HG02798 (cell line): ENCODE measurements around the gene IGSF5.
"Not testable (repeated sequence)": the region's sequence is repeated elsewhere in the genome, so short reads cannot be mapped to it uniquely, and the experiment has no call there.

ENCODE experiments used
- ATAC-seq: cut with Tn5 transposase; IDR thresholded peaks from one replicate; pipeline ENCODE4 v1.9.1; 2021; ENCODE audit warnings: mild to moderate bottlenecking; ENCODE audit not compliant: unreplicated experiment, poor library complexity

The IGSF5 gene

GRCh38 chr21:39744883-39745282 lies at the start of gene IGSF5:
Gene IGSF5, plus strand, starts transcription at chr21:39745183. Its CDS starts 327 bp downstream, at chr21:39745510.
- ATAC-seq: not testable (repeated sequence)

DNA sequence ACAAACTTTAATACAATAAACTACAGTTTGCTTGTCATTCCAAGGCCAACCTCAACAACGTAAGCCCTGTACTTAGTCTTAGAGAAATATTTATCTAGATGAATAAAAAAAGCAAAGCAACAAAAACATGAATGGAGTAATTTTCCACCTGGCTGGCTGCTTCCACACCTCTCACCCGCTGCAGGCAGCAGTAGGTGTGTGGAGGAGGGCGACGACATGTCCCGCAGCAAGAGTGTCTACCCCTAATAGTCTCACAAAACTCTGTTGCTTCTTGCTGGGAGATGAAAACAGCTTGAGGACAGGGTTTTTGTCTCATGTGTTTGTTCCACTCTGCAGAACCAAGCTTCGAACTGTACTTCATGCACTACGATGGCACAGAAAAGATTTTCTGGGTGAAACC lies 48.8 kb upstream of the IGSF5 start:
- no peak for ATAC-seq

GRCh38 chr21:39696618-39697017 lies 48.4 kb upstream of the IGSF5 start:
- ATAC-seq: no peak

GRCh38 chr21:39700318-39700717 lies 44.7 kb upstream of the IGSF5 start:
- ATAC-seq: no peak

DNA sequence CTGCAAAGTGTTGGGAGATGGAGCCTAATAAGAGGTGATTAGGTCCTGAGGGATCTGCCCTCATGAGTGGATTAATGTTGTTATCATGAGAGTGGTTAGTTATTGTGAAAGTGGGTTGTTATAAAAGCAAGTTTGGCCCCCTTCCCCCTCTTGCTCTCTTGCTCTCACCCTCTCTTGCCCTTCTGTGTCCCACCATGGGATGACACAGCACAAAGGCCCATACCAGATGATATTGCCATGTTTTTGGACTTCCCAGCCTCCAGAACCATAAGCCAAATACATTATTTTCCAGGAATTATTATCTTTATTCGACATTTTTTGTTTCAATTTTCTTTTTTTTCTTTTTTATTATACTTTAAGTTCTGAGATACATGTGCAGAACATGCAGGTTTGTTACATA lies 41.4 kb upstream of the IGSF5 start:
- ATAC-seq: no peak

DNA sequence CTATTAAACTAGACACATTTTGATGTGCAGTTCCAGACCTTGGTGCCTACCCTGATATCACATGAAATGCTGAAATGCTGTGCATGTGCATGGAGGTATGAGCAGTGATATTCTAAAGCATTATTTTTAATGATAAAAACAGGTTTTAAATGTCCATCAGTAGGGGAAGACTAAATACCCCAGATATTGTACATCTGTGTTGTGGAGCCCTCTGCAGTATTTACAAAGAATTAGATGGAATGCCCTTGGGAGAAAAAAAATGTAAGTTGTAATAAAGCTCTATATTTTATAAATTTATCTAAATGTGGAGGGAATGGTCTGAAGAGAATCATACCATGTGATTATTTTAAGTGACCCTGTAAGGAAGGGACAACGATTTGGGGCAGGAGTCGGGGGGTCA lies 39.1 kb upstream of the IGSF5 start:
- no peak for ATAC-seq

DNA sequence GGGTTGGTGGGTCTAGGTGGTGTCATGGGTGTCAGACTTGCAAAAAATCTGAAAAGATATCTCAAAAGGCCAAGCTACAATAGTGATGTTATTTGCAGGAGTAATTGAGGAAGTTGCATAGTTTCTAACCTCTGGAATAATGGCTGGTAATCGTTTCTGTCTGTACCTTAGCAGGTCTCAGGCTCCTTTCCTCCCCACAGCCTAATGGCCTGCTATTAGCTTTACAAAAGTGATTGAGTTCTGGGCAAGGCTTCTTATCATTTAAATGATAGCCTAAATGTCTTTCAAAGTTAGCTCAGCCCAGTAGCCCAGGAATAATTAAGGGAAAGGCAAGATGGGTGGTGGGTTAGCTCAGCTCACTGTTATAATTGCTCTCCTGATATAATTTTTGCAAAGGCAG lies 37.7 kb upstream of the IGSF5 start:
- no peak for ATAC-seq

GRCh38 chr21:39710866-39711265 lies 34.1 kb upstream of the IGSF5 start:
- no peak for ATAC-seq

GRCh38 chr21:39712273-39712672 lies 32.7 kb upstream of the IGSF5 start:
- ATAC-seq: no peak

DNA sequence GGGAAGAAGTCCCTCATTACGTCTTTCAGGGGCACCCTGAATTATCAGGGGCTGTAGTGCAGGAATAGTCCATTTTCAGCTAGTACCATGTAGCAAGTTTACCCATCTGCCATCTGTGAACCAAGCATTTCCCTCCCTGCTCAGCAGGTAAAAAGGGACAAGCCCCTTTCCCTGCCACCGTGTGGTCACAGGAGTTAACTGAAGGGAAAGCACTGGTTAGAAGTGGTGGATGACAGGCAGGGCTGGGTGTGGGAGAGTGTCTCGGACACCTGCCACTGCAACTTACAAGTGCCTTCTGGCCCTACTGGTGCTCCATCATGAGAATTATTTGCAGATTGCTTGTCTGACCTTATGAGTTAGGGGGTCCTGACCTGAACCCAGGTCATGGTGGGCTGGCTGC lies 32.0 kb upstream of the IGSF5 start:
- no peak for ATAC-seq

DNA sequence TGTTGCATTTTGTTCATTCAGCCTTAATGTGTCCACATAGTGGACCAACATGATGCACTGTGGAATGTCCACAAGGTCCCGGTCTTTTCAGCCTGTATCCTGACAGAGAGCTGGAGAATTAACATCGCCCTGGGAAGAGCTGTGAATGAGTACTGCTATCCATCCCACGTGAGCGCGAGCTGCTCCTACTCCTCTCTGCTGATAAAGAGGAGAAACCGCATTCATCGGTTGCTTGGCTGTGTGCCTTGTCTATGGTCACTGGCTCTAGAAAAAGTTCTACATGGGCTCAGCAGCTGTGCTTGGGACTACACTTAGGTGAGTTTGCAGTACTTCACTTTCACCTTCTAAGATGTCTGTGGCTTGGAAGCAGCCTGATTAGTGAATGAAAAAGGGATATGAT lies 31.1 kb upstream of the IGSF5 start:
- no peak for ATAC-seq

- ATAC-seq: no peak
Observed at GRCh38 chr21:39714331-39714730, 30.7 kb upstream of the IGSF5 start.

DNA sequence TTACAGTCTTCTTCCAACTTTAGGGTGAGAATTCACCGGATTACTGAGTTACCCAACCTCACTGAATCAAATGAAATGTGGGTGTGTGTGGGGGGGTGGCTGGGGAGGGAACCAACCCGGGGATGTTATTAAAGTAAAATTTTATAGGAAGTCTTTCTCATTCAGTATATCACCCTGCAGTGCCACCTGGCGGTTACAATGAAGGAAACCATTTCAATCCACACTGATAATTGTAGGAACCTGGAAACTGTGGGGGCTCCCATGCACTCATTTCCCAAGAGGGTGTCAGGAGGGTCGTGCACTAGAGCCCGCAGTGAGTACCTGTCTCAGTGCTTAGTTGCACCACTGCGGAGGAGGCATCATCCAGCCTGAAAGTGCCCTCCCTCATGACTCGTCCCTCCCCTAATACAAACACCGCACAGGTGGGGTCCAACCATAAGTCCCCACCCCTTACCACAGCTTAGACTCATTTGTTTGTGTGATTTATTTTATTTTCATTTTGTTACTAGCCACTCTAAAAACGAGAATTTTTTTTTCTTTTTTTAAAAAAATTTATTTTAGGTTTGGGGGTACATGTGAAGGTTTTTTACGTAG lies 29.1 kb upstream of the IGSF5 start:
- no peak for ATAC-seq

DNA sequence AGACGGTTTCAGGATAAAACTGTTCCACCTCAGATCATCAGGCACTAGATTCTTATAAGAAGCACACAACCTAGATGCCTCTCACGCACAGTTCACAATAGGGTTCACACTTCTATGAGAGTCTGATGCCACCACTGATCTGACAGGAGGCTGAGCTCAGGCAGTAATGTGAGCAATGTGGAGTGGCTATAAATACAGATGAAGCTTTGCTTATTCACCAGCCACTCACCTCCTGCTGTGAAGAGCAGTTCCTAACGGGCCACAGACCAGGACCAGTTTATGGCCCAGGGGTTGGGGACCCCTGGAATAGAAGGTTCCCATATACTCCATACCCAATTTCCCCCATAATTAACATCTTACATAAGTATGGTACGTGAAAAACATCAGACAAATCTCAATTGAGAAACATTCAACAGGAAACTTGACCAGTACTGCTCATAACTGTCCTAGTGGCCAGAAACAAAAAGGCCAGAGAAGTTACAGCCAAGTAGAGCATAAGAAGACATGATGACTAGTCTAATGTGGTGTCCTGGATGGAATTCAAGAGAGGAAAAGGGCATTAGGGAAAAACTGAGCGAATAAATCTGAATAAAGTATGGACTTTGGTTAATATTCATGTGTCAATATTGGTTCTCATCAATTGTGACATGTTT lies 24.7 kb upstream of the IGSF5 start:
- no peak for ATAC-seq

DNA sequence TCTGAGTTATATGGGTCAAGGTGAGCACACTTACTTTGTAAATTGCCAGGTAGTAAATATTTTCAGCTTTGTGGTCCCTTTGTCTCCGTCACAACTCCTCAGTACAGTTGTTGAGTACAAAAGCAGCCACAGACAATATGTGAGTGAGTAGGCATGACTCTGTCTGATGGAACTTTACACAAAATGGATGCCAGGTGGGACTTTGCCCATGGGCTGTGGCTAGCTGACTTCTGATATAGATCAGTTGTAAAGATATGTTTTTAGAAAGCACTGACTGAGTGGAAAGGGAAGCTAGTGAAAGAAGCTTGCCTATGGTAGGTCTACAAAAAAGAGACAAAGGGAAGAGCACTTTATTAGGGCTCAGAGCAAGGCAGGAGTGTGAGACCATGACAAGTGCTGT lies 23.1 kb upstream of the IGSF5 start:
- ATAC-seq: no peak

DNA sequence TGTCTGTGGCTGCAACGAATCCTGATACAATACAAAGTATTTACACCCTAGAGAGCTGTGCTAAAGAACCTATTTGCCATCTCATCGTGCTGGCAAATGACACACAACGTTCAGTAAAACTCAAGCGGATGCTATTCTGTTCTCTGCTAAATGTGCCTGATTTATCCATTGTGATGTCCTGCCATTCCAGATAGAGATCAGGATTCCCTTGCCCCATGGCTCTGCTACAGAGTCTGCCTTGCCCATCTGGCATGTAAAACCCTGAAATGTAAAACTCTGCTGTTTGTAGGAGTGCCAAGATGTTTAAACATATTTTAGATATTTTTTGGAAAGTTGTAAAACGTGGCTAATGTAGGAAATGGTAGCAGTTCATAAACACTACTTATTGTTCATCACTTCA lies 20.0 kb upstream of the IGSF5 start:
- ATAC-seq: no peak

DNA sequence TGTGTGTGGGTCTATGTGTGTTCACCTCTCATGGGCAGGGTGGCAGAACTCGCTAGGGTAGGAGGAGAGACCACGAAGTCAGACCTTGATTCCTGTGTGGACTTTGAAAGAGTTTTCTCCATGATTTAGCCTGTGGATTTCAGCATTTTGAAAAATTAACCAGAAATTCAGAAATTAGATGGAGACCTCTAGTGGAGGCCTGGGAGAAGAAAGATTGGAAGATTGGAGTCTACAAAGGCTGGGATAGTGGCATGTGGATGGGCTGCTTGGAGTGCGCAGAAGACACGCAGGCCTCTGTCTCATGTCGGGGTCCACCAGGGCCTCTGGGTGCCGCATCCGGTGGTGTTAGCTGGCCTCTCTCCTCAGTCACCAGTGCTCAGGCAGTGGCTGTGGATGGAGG lies 18.9 kb upstream of the IGSF5 start:
- no peak for ATAC-seq

GRCh38 chr21:39727401-39728120 lies 17.4 kb upstream of the IGSF5 start:
- ATAC-seq: no peak

DNA sequence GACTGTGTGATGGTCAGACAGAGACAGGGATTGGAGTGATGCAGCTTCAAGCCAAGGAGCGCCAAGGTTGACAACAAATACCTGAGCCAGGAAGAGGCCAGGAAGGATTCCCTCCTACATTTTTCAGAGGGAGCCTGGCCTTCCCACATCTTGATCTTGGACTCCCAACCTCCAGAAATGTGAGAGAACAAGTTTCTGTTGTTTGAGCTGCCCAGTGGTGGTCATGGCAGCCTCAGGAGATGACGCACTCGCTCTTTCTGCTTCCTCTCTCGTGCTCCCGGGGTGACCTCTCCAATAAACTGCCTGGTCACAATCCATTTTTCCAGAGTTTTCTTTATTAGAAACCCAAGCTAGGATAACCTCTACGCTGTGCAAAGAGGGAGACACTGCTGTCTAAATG lies 16.6 kb upstream of the IGSF5 start:
- ATAC-seq: no peak

- no peak for ATAC-seq
Observed at GRCh38 chr21:39730418-39731157, 14.4 kb upstream of the IGSF5 start.

GRCh38 chr21:39736716-39737115 lies 8.3 kb upstream of the IGSF5 start:
- ATAC-seq: no peak
